K562 (cell line): ENCODE data around the gene BRD7. TPM values are rescaled to one million over a fixed set of nuclear protein-coding genes. Genes with fewer than 3 reads are reported as not detected.

Experiments used
- KLF6 ChIP-seq: fragments of 250-450 bp; sonication (Bioruptor Pico); IDR thresholded peaks from 2 replicates; pipeline ENCODE4 v1.4.0; 2020; ENCODE audit warnings: mild to moderate bottlenecking, moderate library complexity, borderline replicate concordance
- POU5F1 ChIP-seq: fragments of 150-350 bp; IDR thresholded peaks from 2 replicates; pipeline ENCODE4 v1.6.1; 2014; ENCODE audit warnings: borderline replicate concordance, low read length, low read depth, mild to moderate bottlenecking; ENCODE audit not compliant: partially characterized antibody
- PRMT5 ChIP-seq: sonication (generic); formaldehyde crosslinking; IDR thresholded peaks from 2 replicates; pipeline ENCODE4 v1.5.0; 2020; ENCODE audit warnings: missing genetic modification reagents
- STAG1 ChIP-seq: sonication (generic); formaldehyde crosslinking; IDR thresholded peaks from 2 replicates; pipeline ENCODE4 v1.5.0; 2020; ENCODE audit warnings: missing genetic modification reagents, borderline replicate concordance
- ZNF175 ChIP-seq: fragments of 200-800 bp; sonication (Bioruptor generic); IDR thresholded peaks from 2 replicates; pipeline ENCODE4 v1.6.1; 2016; ENCODE audit warnings: low read depth, mild to moderate bottlenecking, missing genetic modification characterization, missing compliant biosample characterization
- polyA plus RNA-seq, 8 experiments: library from polyadenylated mRNA; depleted of rRNA in 4 of 8; stranded (reverse) in 5 of 8; unstranded in 3 of 8; fragments of >200 nt; fragmentation: Nextera tagmentation in 2 of 8; fragmentation: Illumina TruSeq in 1 of 8; extraction: Ambion mirVana in 2 of 8; extraction: Trizol in 1 of 8; gene quantifications; 2 replicates each; pipeline versions ENCODE4 v1.2.1 to v1.2.3, GENCODE V29; 2011 to 2014; ENCODE audit warnings: inconsistent platforms in 1 of 8, missing spikeins in 1 of 8
- total RNA-seq, 7 experiments: library from RNA; depleted of rRNA in 6 of 7; stranded (reverse); fragments of >200 nt in 6 of 7; fragmentation: Illumina TruSeq in 2 of 7; extraction: Trizol in 2 of 7; gene quantifications; 2 replicates each; pipeline versions ENCODE4 v1.2.1 to v1.2.3, GENCODE V29; 2011 to 2021; ENCODE audit warnings: low replicate concordance in 1 of 7
- TF ChIP-seq, protein P1 (sequence below): fragments of 250-450 bp; sonication (Bioruptor Pico); IDR thresholded peaks from 2 replicates; pipeline ENCODE4 v1.5.0; 2020; ENCODE audit warnings: mild to moderate bottlenecking
- TF ChIP-seq, protein P2 (sequence below): fragments of 250-450 bp; sonication (Bioruptor Pico); IDR thresholded peaks from 2 replicates; pipeline ENCODE4 v1.8.0; 2021; ENCODE audit warnings: moderate library complexity, mild to moderate bottlenecking, inconsistent platforms
- TF ChIP-seq, protein P3 (sequence below), 2 experiments: fragments of 150-350 bp in 1 of 2; IDR thresholded peaks; 2 replicates each; pipeline ENCODE4 v1.6.1; 2012 to 2016; ENCODE audit warnings: low read depth in 2 of 2, low read length in 2 of 2, mild to moderate bottlenecking in 1 of 2, moderate library complexity in 1 of 2
- TF ChIP-seq, protein P4 (sequence below): fragments of 450-650 bp; formaldehyde crosslinking; IDR thresholded peaks from 2 replicates; pipeline ENCODE4 v1.4.0; 2022; ENCODE audit warnings: missing genetic modification characterization
- TF ChIP-seq, protein P5 (sequence below): fragments of 250-450 bp; sonication (Bioruptor Pico); IDR thresholded peaks from 2 replicates; pipeline ENCODE4 v1.5.0; 2020; ENCODE audit warnings: mild to moderate bottlenecking, borderline replicate concordance
- TF ChIP-seq, protein P6 (sequence below), 2 experiments: fragments of 450-650 bp; IDR thresholded peaks; 2 replicates each; pipeline ENCODE4 v1.6.1; 2016
- TF ChIP-seq, protein P7 (sequence below), 2 experiments: fragments of 450-650 bp in 1 of 2; sonication (generic) in 1 of 2; formaldehyde crosslinking in 1 of 2; IDR thresholded peaks in 1 of 2; conservative IDR thresholded peaks in 1 of 2; 2 replicates each; pipeline versions ENCODE4 v1.6.1 to v1.8.1; 2016 to 2023; ENCODE audit warnings: mild to moderate bottlenecking in 2 of 2, moderate library complexity in 2 of 2, inconsistent platforms in 1 of 2, missing genetic modification reagents in 1 of 2

BRD7 gene
- total and polyA plus RNA-seq, 9 of the 15 experiments (the other 6 are each of a cell fraction or from before 2014, with no cell fraction given): 20.6 to 101 (median 68.7) TPM

DNA sequence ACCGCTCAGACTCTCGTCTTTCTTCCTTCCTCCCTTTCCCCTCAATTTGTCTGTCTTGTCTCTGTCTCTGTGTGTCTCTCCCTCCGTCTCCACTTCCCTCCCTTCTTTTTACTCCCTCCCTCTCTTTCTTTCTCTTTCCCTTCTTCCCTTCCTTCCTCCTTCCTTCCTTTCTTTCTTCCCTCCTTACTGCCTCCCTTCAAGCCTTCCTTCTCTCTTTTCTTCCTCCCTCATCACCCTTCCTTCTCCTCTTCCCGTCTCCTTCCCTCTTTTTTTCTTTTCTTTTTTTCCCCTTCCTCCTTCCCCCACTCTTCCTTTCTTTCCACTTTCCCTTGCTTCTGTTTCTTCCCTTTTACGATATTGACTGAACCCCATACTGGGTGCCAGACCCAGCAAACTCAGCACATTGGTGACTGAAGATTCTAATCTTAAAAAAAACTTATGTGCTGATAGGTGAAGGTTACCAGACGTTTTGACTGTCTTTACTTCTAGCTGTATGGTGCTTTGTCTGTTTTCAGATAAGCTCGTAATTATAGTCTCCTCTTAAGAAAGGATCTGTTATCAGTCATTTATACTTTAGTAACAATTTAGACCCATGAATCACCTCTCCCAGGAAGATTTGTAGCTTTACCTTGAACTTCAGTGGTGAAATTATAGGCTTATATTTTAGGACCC is 481 bp upstream of the BRD7 start (continued):
- TF ChIP-seq, protein P1, sequence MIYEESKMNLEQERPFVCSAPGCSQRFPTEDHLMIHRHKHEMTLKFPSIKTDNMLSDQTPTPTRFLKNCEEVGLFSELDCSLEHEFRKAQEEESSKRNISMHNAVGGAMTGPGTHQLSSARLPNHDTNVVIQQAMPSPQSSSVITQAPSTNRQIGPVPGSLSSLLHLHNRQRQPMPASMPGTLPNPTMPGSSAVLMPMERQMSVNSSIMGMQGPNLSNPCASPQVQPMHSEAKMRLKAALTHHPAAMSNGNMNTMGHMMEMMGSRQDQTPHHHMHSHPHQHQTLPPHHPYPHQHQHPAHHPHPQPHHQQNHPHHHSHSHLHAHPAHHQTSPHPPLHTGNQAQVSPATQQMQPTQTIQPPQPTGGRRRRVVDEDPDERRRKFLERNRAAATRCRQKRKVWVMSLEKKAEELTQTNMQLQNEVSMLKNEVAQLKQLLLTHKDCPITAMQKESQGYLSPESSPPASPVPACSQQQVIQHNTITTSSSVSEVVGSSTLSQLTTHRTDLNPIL (CRISPR knock-in tag): no peak
- TF ChIP-seq ZNF175 (CRISPR knock-in tag): no peak
- no peak for TF ChIP-seq POU5F1
- TF ChIP-seq PRMT5 (CRISPR knock-in tag): no peak
- no peak for TF ChIP-seq STAG1 (CRISPR knock-in tag)
- TF ChIP-seq, protein P2, sequence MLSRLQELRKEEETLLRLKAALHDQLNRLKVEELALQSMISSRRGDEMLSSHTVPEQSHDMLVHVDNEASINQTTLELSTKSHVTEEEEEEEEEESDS (CRISPR knock-in tag): no peak
- TF ChIP-seq, protein P3, sequence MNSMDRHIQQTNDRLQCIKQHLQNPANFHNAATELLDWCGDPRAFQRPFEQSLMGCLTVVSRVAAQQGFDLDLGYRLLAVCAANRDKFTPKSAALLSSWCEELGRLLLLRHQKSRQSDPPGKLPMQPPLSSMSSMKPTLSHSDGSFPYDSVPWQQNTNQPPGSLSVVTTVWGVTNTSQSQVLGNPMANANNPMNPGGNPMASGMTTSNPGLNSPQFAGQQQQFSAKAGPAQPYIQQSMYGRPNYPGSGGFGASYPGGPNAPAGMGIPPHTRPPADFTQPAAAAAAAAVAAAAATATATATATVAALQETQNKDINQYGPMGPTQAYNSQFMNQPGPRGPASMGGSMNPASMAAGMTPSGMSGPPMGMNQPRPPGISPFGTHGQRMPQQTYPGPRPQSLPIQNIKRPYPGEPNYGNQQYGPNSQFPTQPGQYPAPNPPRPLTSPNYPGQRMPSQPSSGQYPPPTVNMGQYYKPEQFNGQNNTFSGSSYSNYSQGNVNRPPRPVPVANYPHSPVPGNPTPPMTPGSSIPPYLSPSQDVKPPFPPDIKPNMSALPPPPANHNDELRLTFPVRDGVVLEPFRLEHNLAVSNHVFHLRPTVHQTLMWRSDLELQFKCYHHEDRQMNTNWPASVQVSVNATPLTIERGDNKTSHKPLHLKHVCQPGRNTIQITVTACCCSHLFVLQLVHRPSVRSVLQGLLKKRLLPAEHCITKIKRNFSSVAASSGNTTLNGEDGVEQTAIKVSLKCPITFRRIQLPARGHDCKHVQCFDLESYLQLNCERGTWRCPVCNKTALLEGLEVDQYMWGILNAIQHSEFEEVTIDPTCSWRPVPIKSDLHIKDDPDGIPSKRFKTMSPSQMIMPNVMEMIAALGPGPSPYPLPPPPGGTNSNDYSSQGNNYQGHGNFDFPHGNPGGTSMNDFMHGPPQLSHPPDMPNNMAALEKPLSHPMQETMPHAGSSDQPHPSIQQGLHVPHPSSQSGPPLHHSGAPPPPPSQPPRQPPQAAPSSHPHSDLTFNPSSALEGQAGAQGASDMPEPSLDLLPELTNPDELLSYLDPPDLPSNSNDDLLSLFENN (IDR thresholded peaks at IDR 0.05; ENCODE audit: low read depth in 2 of 2, low read length in 2 of 2): no peak
- TF ChIP-seq, protein P4, sequence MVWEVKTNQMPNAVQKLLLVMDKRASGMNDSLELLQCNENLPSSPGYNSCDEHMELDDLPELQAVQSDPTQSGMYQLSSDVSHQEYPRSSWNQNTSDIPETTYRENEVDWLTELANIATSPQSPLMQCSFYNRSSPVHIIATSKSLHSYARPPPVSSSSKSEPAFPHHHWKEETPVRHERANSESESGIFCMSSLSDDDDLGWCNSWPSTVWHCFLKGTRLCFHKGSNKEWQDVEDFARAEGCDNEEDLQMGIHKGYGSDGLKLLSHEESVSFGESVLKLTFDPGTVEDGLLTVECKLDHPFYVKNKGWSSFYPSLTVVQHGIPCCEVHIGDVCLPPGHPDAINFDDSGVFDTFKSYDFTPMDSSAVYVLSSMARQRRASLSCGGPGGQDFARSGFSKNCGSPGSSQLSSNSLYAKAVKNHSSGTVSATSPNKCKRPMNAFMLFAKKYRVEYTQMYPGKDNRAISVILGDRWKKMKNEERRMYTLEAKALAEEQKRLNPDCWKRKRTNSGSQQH (CRISPR knock-in tag): peak; percentile 98
- TF ChIP-seq, protein P5, sequence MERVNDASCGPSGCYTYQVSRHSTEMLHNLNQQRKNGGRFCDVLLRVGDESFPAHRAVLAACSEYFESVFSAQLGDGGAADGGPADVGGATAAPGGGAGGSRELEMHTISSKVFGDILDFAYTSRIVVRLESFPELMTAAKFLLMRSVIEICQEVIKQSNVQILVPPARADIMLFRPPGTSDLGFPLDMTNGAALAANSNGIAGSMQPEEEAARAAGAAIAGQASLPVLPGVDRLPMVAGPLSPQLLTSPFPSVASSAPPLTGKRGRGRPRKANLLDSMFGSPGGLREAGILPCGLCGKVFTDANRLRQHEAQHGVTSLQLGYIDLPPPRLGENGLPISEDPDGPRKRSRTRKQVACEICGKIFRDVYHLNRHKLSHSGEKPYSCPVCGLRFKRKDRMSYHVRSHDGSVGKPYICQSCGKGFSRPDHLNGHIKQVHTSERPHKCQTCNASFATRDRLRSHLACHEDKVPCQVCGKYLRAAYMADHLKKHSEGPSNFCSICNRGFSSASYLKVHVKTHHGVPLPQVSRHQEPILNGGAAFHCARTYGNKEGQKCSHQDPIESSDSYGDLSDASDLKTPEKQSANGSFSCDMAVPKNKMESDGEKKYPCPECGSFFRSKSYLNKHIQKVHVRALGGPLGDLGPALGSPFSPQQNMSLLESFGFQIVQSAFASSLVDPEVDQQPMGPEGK (CRISPR knock-in tag): no peak
- TF ChIP-seq KLF6 (CRISPR knock-in tag): no peak
- TF ChIP-seq, protein P6, sequence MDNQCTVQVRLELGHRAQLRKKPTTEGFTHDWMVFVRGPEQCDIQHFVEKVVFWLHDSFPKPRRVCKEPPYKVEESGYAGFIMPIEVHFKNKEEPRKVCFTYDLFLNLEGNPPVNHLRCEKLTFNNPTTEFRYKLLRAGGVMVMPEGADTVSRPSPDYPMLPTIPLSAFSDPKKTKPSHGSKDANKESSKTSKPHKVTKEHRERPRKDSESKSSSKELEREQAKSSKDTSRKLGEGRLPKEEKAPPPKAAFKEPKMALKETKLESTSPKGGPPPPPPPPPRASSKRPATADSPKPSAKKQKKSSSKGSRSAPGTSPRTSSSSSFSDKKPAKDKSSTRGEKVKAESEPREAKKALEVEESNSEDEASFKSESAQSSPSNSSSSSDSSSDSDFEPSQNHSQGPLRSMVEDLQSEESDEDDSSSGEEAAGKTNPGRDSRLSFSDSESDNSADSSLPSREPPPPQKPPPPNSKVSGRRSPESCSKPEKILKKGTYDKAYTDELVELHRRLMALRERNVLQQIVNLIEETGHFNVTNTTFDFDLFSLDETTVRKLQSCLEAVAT (IDR thresholded peaks at IDR 0.05): peak; percentile 93 to 95
- TF ChIP-seq, protein P7, sequence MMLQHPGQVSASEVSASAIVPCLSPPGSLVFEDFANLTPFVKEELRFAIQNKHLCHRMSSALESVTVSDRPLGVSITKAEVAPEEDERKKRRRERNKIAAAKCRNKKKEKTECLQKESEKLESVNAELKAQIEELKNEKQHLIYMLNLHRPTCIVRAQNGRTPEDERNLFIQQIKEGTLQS (IDR thresholded peaks at IDR 0.05): no peak
- TF ChIP-seq, protein P7 (CRISPR knock-in tag; conservative IDR thresholded peaks at IDR 0.05): no peak
